CD14-positive monocyte (primary cell): ENCODE measurements around the gene DENND1B. TPM values are rescaled to one million over a fixed set of nuclear protein-coding genes. Genes with fewer than 3 reads are reported as not detected.

ENCODE experiments used
- DNase-seq, 3 donors: peaks; one replicate each; pipeline ENCODE4 v3.0.0-alpha.2; 2011 to 2022
- H2AFZ ChIP-seq: 2 replicates; pipeline ENCODE4 v1.6.0; 2012; ENCODE audit warnings: mild to moderate bottlenecking, low read depth, low read length, inconsistent platforms; ENCODE audit not compliant: insufficient read depth, poor library complexity, severe bottlenecking
- H3K27ac ChIP-seq, 2 donors: 1 replicate in 1 of 2; 2 replicates in 1 of 2; pipeline ENCODE4 v1.5.1; 2012 to 2013; ENCODE audit warnings: low read length in 2 of 2, control low read depth in 1 of 2, inconsistent platforms in 1 of 2, low read depth in 1 of 2, mild to moderate bottlenecking in 1 of 2
- H3K27me3 ChIP-seq, 2 donors: one replicate each; pipeline versions ENCODE4 v1.6.0 to v1.6.1; 2011 to 2013; ENCODE audit warnings: low read length in 2 of 2; ENCODE audit not compliant: control insufficient read depth in 2 of 2, insufficient read depth in 2 of 2
- H3K36me3 ChIP-seq, 2 donors: replicated peaks in 1 of 2; 1 replicate in 1 of 2; 2 replicates in 1 of 2; pipeline versions ENCODE4 v1.5.1 to v1.6.1; 2012 to 2013; ENCODE audit warnings: low read length in 2 of 2, control low read depth in 1 of 2, inconsistent platforms in 1 of 2, mild to moderate bottlenecking in 1 of 2; ENCODE audit not compliant: insufficient read depth in 2 of 2, control insufficient read depth in 1 of 2
- H3K4me1 ChIP-seq, 2 donors: 1 replicate in 1 of 2; 2 replicates in 1 of 2; pipeline versions ENCODE4 v1.5.1 to v1.6.1; 2012 to 2013; ENCODE audit warnings: low read length in 2 of 2, control low read depth in 1 of 2, inconsistent platforms in 1 of 2, mild to moderate bottlenecking in 1 of 2, moderate library complexity in 1 of 2; ENCODE audit not compliant: insufficient read depth in 2 of 2, control insufficient read depth in 1 of 2
- H3K4me2 ChIP-seq: replicated peaks from 2 replicates; pipeline ENCODE3; 2012; ENCODE audit warnings: low read length, moderate library complexity, mild to moderate bottlenecking; ENCODE audit not compliant: poor library complexity, severe bottlenecking; ENCODE audit errors: extremely low read depth
- H3K4me3 ChIP-seq, 3 experiments: fragments of 200-600 bp in 1 of 3; sonication (generic) in 1 of 3; replicated peaks in 1 of 3; 1 replicate in 2 of 3; 2 replicates in 1 of 3; pipeline ENCODE4 v1.5.1; 2011 to 2013; ENCODE audit warnings: low read length in 3 of 3, mild to moderate bottlenecking in 3 of 3, control low read depth in 2 of 3, low read depth in 2 of 3, inconsistent platforms in 1 of 3, moderate library complexity in 1 of 3
- H3K79me2 ChIP-seq: 2 replicates; pipeline ENCODE4 v1.6.0; 2012; ENCODE audit warnings: mild to moderate bottlenecking, control low read depth, inconsistent platforms, low read length, moderate library complexity; ENCODE audit not compliant: insufficient read depth
- H3K9ac ChIP-seq: 2 replicates; pipeline ENCODE4 v1.6.0; 2017; ENCODE audit warnings: low read length, mild to moderate bottlenecking; ENCODE audit not compliant: insufficient read depth, poor library complexity, severe bottlenecking
- H3K9me3 ChIP-seq, 2 donors: replicated peaks in 1 of 2; 1 replicate in 1 of 2; 2 replicates in 1 of 2; pipeline versions ENCODE4 v1.5.1 to v1.6.1; 2012 to 2013; ENCODE audit warnings: low read length in 2 of 2, control low read depth in 1 of 2; ENCODE audit not compliant: control insufficient read depth in 1 of 2, insufficient read depth in 1 of 2
- H4K20me1 ChIP-seq: 2 replicates; pipeline ENCODE4 v1.6.0; 2012; ENCODE audit warnings: mild to moderate bottlenecking, low read length, control low read depth, moderate library complexity; ENCODE audit not compliant: insufficient read depth
- H3K27ac Mint-ChIP-seq, 7 donors: one replicate each; pipeline ENCODE4 v1.8.0; 2020; ENCODE audit warnings: mild to moderate bottlenecking in 7 of 7, mixed read lengths in 7 of 7, moderate library complexity in 6 of 7, inconsistent platforms in 2 of 7
- H3K27me3 Mint-ChIP-seq, 3 donors: one replicate each; pipeline ENCODE4 v1.8.0; 2021 to 2022; ENCODE audit warnings: low read depth in 3 of 3, mild to moderate bottlenecking in 3 of 3, mixed read lengths in 3 of 3, moderate library complexity in 3 of 3, inconsistent platforms in 1 of 3
- H3K36me3 Mint-ChIP-seq, 2 donors: one replicate each; pipeline ENCODE4 v1.8.0; 2020; ENCODE audit warnings: mixed read lengths in 2 of 2, inconsistent platforms in 1 of 2, mild to moderate bottlenecking in 1 of 2
- H3K4me1 Mint-ChIP-seq: one replicate; pipeline ENCODE4 v1.8.0; 2020; ENCODE audit warnings: mild to moderate bottlenecking, mixed read lengths
- H3K4me3 Mint-ChIP-seq, 2 donors: one replicate each; pipeline ENCODE4 v1.8.0; 2020; ENCODE audit warnings: mild to moderate bottlenecking in 2 of 2, mixed read lengths in 2 of 2, moderate library complexity in 1 of 2
- H3K9me3 Mint-ChIP-seq, 7 donors: one replicate each; pipeline ENCODE4 v1.8.0; 2020 to 2022; ENCODE audit warnings: mixed read lengths in 7 of 7, mild to moderate bottlenecking in 6 of 7, moderate library complexity in 6 of 7, inconsistent platforms in 2 of 7
- CTCF ChIP-seq: fragments of 200-600 bp; IDR thresholded peaks from one replicate; pipeline ENCODE4 v1.8.0; 2022; ENCODE audit warnings: antibody characterized with exemption, mild to moderate bottlenecking
- WGBS: methylation state at CpG from one replicate; pipeline ENCODE4 v1.1.5; 2013; ENCODE audit warnings: missing lambda C conversion rate; ENCODE audit not compliant: insufficient coverage; 5-methylcytosine and 5-hydroxymethylcytosine counted together
- intact Hi-C, 2 donors: fragments of 100-400 bp; cut with micrococcal nuclease; formaldehyde crosslinking; loops; one replicate each; pipeline versions ENCODE4 v1.15.0 to v1.15.1; 2023
- polyA plus RNA-seq, 3 donors: library from polyadenylated mRNA; depleted of rRNA in 1 of 3; unstranded in 2 of 3; stranded (reverse) in 1 of 3; fragments of 300-500 nt in 2 of 3; fragments of >200 nt in 1 of 3; fragmentation: Illumina TruSeq in 2 of 3; gene quantifications; 1 replicate in 2 of 3; 2 replicates in 1 of 3; pipeline ENCODE4 v1.2.3, GENCODE V29; 2012 to 2021

The DENND1B gene
- polyA plus RNA-seq, 3 donors: 3.0 to 8.2 (median 5.7) TPM

- DNase-seq: no peak
- Histone ChIP-seq H3K27me3 (no peaks in the 10 kb centered on the region), H3K9ac (no peak overlapping the region), H3K79me2 (no peaks in the 10 kb centered on the region), H3K4me3 (no peak overlapping the region), H3K9me3 (no peaks in the 10 kb centered on the region), H3K27ac (no peak overlapping the region), H4K20me1 (no peaks in the 10 kb centered on the region), H3K36me3 (no peaks in the 10 kb centered on the region), H3K4me2 (no peak overlapping the region), H3K4me1 (no peaks in the 10 kb centered on the region), H2AFZ (no peak overlapping the region)
- H3K27me3 Mint-ChIP-seq: peaks cover 0 to 2% (median 0%) of the 10 kb centered on the region in 3 donors
- H3K4me3 Mint-ChIP-seq: no peak overlapping the region
- H3K36me3 Mint-ChIP-seq: peaks cover 8 to 10% of the 10 kb centered on the region in 2 donors
- no peak overlapping the region for H3K27ac Mint-ChIP-seq
- H3K4me1 Mint-ChIP-seq: no peaks in the 10 kb centered on the region
- no peak for TF ChIP-seq CTCF
- WGBS: 98% methylated on average over 7 of the region's 11 CpGs
- intact Hi-C loops: no loop called here
- H3K9me3 Mint-ChIP-seq: peaks cover 0 to 2% (median 0%) of the 10 kb centered on the region in 7 donors
These were observed 108.5 kb downstream of the DENND1B start for GRCh38 chr1:197666769-197667285.

- no peak overlapping the region for H3K4me2 ChIP-seq
These were observed 110.9 kb downstream of the DENND1B start for GRCh38 chr1:197664391-197664790.

More at GRCh38 chr1:197664391-197664790, 110.9 kb downstream of the DENND1B start:
- no peak overlapping the region for H3K27ac Mint-ChIP-seq
- H3K36me3 Mint-ChIP-seq: peaks cover 2 to 4% of the 10 kb centered on the region in 2 donors
- H4K20me1 ChIP-seq: no peaks in the 10 kb centered on the region
- peaks cover 0 to 2% of the 10 kb centered on the region in 2 donors for H3K4me1 ChIP-seq
- H3K27me3 Mint-ChIP-seq: no peaks in the 10 kb centered on the region
- no peaks in the 10 kb centered on the region for H3K9me3 ChIP-seq
- no peaks in the 10 kb centered on the region for H3K79me2 ChIP-seq
- no peak overlapping the region for H3K27ac ChIP-seq
- no peaks in the 10 kb centered on the region for H3K27me3 ChIP-seq
- no peak overlapping the region for H3K4me3 ChIP-seq
- peaks cover 0 to 2% (median 0%) of the 10 kb centered on the region in 7 donors for H3K9me3 Mint-ChIP-seq
- intact Hi-C loops: no loop called here
- no peak overlapping the region for H3K4me3 Mint-ChIP-seq
- H3K4me1 Mint-ChIP-seq: peaks cover 3% of the 10 kb centered on the region
- no peak overlapping the region for H3K9ac ChIP-seq
- no peak for DNase-seq
- no peak for TF ChIP-seq CTCF
- WGBS: 100% methylated on average over 1 of the region's 1 CpG
- H2AFZ ChIP-seq: no peak overlapping the region
- H3K36me3 ChIP-seq: no peaks in the 10 kb centered on the region
